CD14-positive monocyte (primary cell): ENCODE measurements around the gene SOAT2. TPM values are rescaled to one million over a fixed set of nuclear protein-coding genes. Genes with fewer than 3 reads are reported as not detected.

Experiments used
- DNase-seq, 3 donors: peaks; one replicate each; pipeline ENCODE4 v3.0.0-alpha.2; 2011 to 2022
- H2AFZ ChIP-seq: 2 replicates; pipeline ENCODE4 v1.6.0; 2012; ENCODE audit warnings: mild to moderate bottlenecking, low read depth, low read length, inconsistent platforms; ENCODE audit not compliant: insufficient read depth, poor library complexity, severe bottlenecking
- H3K27ac ChIP-seq, 2 donors: 1 replicate in 1 of 2; 2 replicates in 1 of 2; pipeline ENCODE4 v1.5.1; 2012 to 2013; ENCODE audit warnings: low read length in 2 of 2, control low read depth in 1 of 2, inconsistent platforms in 1 of 2, low read depth in 1 of 2, mild to moderate bottlenecking in 1 of 2
- H3K27me3 ChIP-seq, 2 donors: one replicate each; pipeline versions ENCODE4 v1.6.0 to v1.6.1; 2011 to 2013; ENCODE audit warnings: low read length in 2 of 2; ENCODE audit not compliant: control insufficient read depth in 2 of 2, insufficient read depth in 2 of 2
- H3K36me3 ChIP-seq, 2 donors: replicated peaks in 1 of 2; 1 replicate in 1 of 2; 2 replicates in 1 of 2; pipeline versions ENCODE4 v1.5.1 to v1.6.1; 2012 to 2013; ENCODE audit warnings: low read length in 2 of 2, control low read depth in 1 of 2, inconsistent platforms in 1 of 2, mild to moderate bottlenecking in 1 of 2; ENCODE audit not compliant: insufficient read depth in 2 of 2, control insufficient read depth in 1 of 2
- H3K4me1 ChIP-seq, 2 donors: 1 replicate in 1 of 2; 2 replicates in 1 of 2; pipeline versions ENCODE4 v1.5.1 to v1.6.1; 2012 to 2013; ENCODE audit warnings: low read length in 2 of 2, control low read depth in 1 of 2, inconsistent platforms in 1 of 2, mild to moderate bottlenecking in 1 of 2, moderate library complexity in 1 of 2; ENCODE audit not compliant: insufficient read depth in 2 of 2, control insufficient read depth in 1 of 2
- H3K4me2 ChIP-seq: replicated peaks from 2 replicates; pipeline ENCODE3; 2012; ENCODE audit warnings: low read length, moderate library complexity, mild to moderate bottlenecking; ENCODE audit not compliant: poor library complexity, severe bottlenecking; ENCODE audit errors: extremely low read depth
- H3K4me3 ChIP-seq, 3 experiments: fragments of 200-600 bp in 1 of 3; sonication (generic) in 1 of 3; replicated peaks in 1 of 3; 1 replicate in 2 of 3; 2 replicates in 1 of 3; pipeline ENCODE4 v1.5.1; 2011 to 2013; ENCODE audit warnings: low read length in 3 of 3, mild to moderate bottlenecking in 3 of 3, control low read depth in 2 of 3, low read depth in 2 of 3, inconsistent platforms in 1 of 3, moderate library complexity in 1 of 3
- H3K79me2 ChIP-seq: 2 replicates; pipeline ENCODE4 v1.6.0; 2012; ENCODE audit warnings: mild to moderate bottlenecking, control low read depth, inconsistent platforms, low read length, moderate library complexity; ENCODE audit not compliant: insufficient read depth
- H3K9ac ChIP-seq: 2 replicates; pipeline ENCODE4 v1.6.0; 2017; ENCODE audit warnings: low read length, mild to moderate bottlenecking; ENCODE audit not compliant: insufficient read depth, poor library complexity, severe bottlenecking
- H3K9me3 ChIP-seq, 2 donors: replicated peaks in 1 of 2; 1 replicate in 1 of 2; 2 replicates in 1 of 2; pipeline versions ENCODE4 v1.5.1 to v1.6.1; 2012 to 2013; ENCODE audit warnings: low read length in 2 of 2, control low read depth in 1 of 2; ENCODE audit not compliant: control insufficient read depth in 1 of 2, insufficient read depth in 1 of 2
- H4K20me1 ChIP-seq: 2 replicates; pipeline ENCODE4 v1.6.0; 2012; ENCODE audit warnings: mild to moderate bottlenecking, low read length, control low read depth, moderate library complexity; ENCODE audit not compliant: insufficient read depth
- H3K27ac Mint-ChIP-seq, 7 donors: one replicate each; pipeline ENCODE4 v1.8.0; 2020; ENCODE audit warnings: mild to moderate bottlenecking in 7 of 7, mixed read lengths in 7 of 7, moderate library complexity in 6 of 7, inconsistent platforms in 2 of 7
- H3K27me3 Mint-ChIP-seq, 3 donors: one replicate each; pipeline ENCODE4 v1.8.0; 2021 to 2022; ENCODE audit warnings: low read depth in 3 of 3, mild to moderate bottlenecking in 3 of 3, mixed read lengths in 3 of 3, moderate library complexity in 3 of 3, inconsistent platforms in 1 of 3
- H3K36me3 Mint-ChIP-seq, 2 donors: one replicate each; pipeline ENCODE4 v1.8.0; 2020; ENCODE audit warnings: mixed read lengths in 2 of 2, inconsistent platforms in 1 of 2, mild to moderate bottlenecking in 1 of 2
- H3K4me1 Mint-ChIP-seq: one replicate; pipeline ENCODE4 v1.8.0; 2020; ENCODE audit warnings: mild to moderate bottlenecking, mixed read lengths
- H3K4me3 Mint-ChIP-seq, 2 donors: one replicate each; pipeline ENCODE4 v1.8.0; 2020; ENCODE audit warnings: mild to moderate bottlenecking in 2 of 2, mixed read lengths in 2 of 2, moderate library complexity in 1 of 2
- H3K9me3 Mint-ChIP-seq, 7 donors: one replicate each; pipeline ENCODE4 v1.8.0; 2020 to 2022; ENCODE audit warnings: mixed read lengths in 7 of 7, mild to moderate bottlenecking in 6 of 7, moderate library complexity in 6 of 7, inconsistent platforms in 2 of 7
- CTCF ChIP-seq: fragments of 200-600 bp; IDR thresholded peaks from one replicate; pipeline ENCODE4 v1.8.0; 2022; ENCODE audit warnings: antibody characterized with exemption, mild to moderate bottlenecking
- WGBS: methylation state at CpG from one replicate; pipeline ENCODE4 v1.1.5; 2013; ENCODE audit warnings: missing lambda C conversion rate; ENCODE audit not compliant: insufficient coverage; 5-methylcytosine and 5-hydroxymethylcytosine counted together
- intact Hi-C, 2 donors: fragments of 100-400 bp; cut with micrococcal nuclease; formaldehyde crosslinking; loops; one replicate each; pipeline versions ENCODE4 v1.15.0 to v1.15.1; 2023
- polyA plus RNA-seq, 3 donors: library from polyadenylated mRNA; depleted of rRNA in 1 of 3; unstranded in 2 of 3; stranded (reverse) in 1 of 3; fragments of 300-500 nt in 2 of 3; fragments of >200 nt in 1 of 3; fragmentation: Illumina TruSeq in 2 of 3; gene quantifications; 1 replicate in 2 of 3; 2 replicates in 1 of 3; pipeline ENCODE4 v1.2.3, GENCODE V29; 2012 to 2021

The SOAT2 gene
- polyA plus RNA-seq, 3 donors: not detected

GRCh38 chr12:53064613-53065436 is 38.5 kb upstream of the SOAT2 start:
- H3K36me3 ChIP-seq: peaks cover 42 to 60% of the 10 kb centered on the region in 2 donors
- peaks cover 23% of the 10 kb centered on the region for H4K20me1 ChIP-seq
- Mint-ChIP-seq H3K4me3 (no peak overlapping the region), H3K27ac (peak overlapping the region in 2 of 7 donors; percentile 53 to 80), H3K4me1 (peaks cover 18% of the 10 kb centered on the region), H3K9me3 (peaks cover 0 to 1% (median 0%) of the 10 kb centered on the region in 7 donors), H3K36me3 (peaks cover 64 to 68% of the 10 kb centered on the region in 2 donors), H3K27me3 (peaks cover 0 to 10% (median 6%) of the 10 kb centered on the region in 3 donors)
- no peaks in the 10 kb centered on the region for H3K27me3 ChIP-seq
- H3K9me3 ChIP-seq: no peaks in the 10 kb centered on the region
- no peak overlapping the region for H3K4me2 ChIP-seq
- H3K79me2 ChIP-seq: no peaks in the 10 kb centered on the region
- intact Hi-C loops: loop anchor here (5.0 kb wide), 2 partner anchors 37 to 132 kb away; partner anchors contain the start of gene SOAT2 (in 1 of the 2)
- no peak overlapping the region for H2AFZ ChIP-seq
- DNase-seq: no peak
- peaks cover 4 to 15% of the 10 kb centered on the region in 2 donors for H3K4me1 ChIP-seq
- no peak overlapping the region for H3K4me3 ChIP-seq
- no peak for TF ChIP-seq CTCF
- H3K9ac ChIP-seq: no peak overlapping the region
- 98% methylated on average over 6 of the region's 11 CpGs for whole genome bisulfite sequencing
- no peak overlapping the region for H3K27ac ChIP-seq

- Histone ChIP-seq H4K20me1 (peaks cover 23% of the 10 kb centered on the region), H3K4me2 (no peak overlapping the region), H2AFZ (no peak overlapping the region), H3K27ac (no peak overlapping the region), H3K27me3 (no peaks in the 10 kb centered on the region), H3K4me1 (peaks cover 4 to 15% of the 10 kb centered on the region in 2 donors), H3K9ac (no peak overlapping the region), H3K36me3 (peaks cover 49 to 67% of the 10 kb centered on the region in 2 donors), H3K9me3 (no peaks in the 10 kb centered on the region), H3K4me3 (no peak overlapping the region), H3K79me2 (no peaks in the 10 kb centered on the region)
- Mint-ChIP-seq H3K27ac (peak overlapping the region in 2 of 7 donors; percentile 4 to 53), H3K4me1 (peaks cover 18% of the 10 kb centered on the region), H3K9me3 (peaks cover 0 to 1% (median 0%) of the 10 kb centered on the region in 7 donors), H3K4me3 (no peak overlapping the region), H3K27me3 (peaks cover 0 to 7% (median 3%) of the 10 kb centered on the region in 3 donors), H3K36me3 (peaks cover 70 to 74% of the 10 kb centered on the region in 2 donors)
- no peak for DNase-seq
- 85% methylated on average over 3 of the region's 7 CpGs for WGBS
- intact Hi-C loops: loop anchor here (5.0 kb wide), 2 partner anchors 37 to 132 kb away; partner anchors contain the start of gene SOAT2 (in 1 of the 2)
- TF ChIP-seq CTCF: no peak
Measured at GRCh38 chr12:53065470-53065869, 37.8 kb upstream of the SOAT2 start.
